Measurements from ENCODE around the gene NRXN3.

DNA sequence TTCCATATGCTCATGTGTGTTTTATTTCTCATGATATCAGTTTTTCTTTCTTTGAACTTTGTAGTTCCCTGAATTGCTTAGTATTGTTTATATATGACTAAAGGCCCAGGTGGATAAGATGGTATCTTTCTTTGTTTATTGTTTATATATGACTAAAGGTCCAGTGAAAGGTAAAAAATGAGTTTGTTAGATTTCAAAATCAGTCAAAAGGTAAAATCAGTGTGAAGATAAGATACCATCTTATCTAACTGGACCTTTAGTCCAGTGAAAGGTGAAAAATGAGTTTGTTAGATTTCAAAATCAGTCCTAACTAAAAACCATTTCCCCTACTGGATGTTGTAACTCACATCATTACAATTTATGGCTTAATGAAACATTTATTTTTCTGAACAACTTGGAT, 1150.9 kb downstream of the NRXN3 start:
- no peak for TF ChIP-seq POLR2A (IDR thresholded peaks at IDR 0.05)
- no peak for TF ChIP-seq CTCF (IDR thresholded peaks at IDR 0.05)

Measured in heart left ventricle (tissue), 13 donors.